Inflammatory macrophage (primary cell): ENCODE measurements around the gene TSPAN17.
A peak's percentile ranks its signal among the peaks of the same experiment; 100 is the strongest.

Source experiments
- DNase-seq, 2 donors: peaks; one replicate each; pipeline ENCODE4 v3.0.0-alpha.2; 2020 to 2022

Gene TSPAN17

GRCh38 chr5:176624142-176624541 lies 23.1 kb upstream of the TSPAN17 start:
- no peak for DNase-seq

- DNase-seq, result no peak
Observed at GRCh38 chr5:176624938-176625337, 22.3 kb upstream of the TSPAN17 start.

GRCh38 chr5:176625512-176625911 lies 21.8 kb upstream of the TSPAN17 start:
- DNase-seq, result no peak

- no peak for DNase-seq
Observed at GRCh38 chr5:176625966-176626875, 21.1 kb upstream of the TSPAN17 start.

GRCh38 chr5:176626876-176627236 lies 20.4 kb upstream of the TSPAN17 start:
- DNase-seq, result no peak

GRCh38 chr5:176627582-176627981 lies 19.7 kb upstream of the TSPAN17 start:
- DNase-seq, result no peak

GRCh38 chr5:176628406-176629228 lies 18.7 kb upstream of the TSPAN17 start:
- DNase-seq, result no peak

- DNase-seq, result no peak
Observed at GRCh38 chr5:176629317-176629852, 17.9 kb upstream of the TSPAN17 start.

- DNase-seq, result peak in 1 of 2 donors; percentile 10
Observed at GRCh38 chr5:176629853-176630680, 17.2 kb upstream of the TSPAN17 start, which contains the start of the genes EIF4E1B and SNCB. EIF4E1B (plus strand) TSS chr5:176630675; CDS start chr5:176642788, 12,113 bp downstream. SNCB (minus strand) TSS chr5:176630534; CDS start chr5:176629654, 880 bp downstream.

- no peak for DNase-seq
Observed at GRCh38 chr5:176630681-176631222, 16.5 kb upstream of the TSPAN17 start.

GRCh38 chr5:176631383-176632200 lies 15.7 kb upstream of the TSPAN17 start:
- no peak for DNase-seq

- no peak for DNase-seq
Observed at GRCh38 chr5:176632745-176633144, 14.5 kb upstream of the TSPAN17 start.

- DNase-seq, result no peak
Observed at GRCh38 chr5:176633598-176633997, 13.7 kb upstream of the TSPAN17 start.

GRCh38 chr5:176636426-176636825 lies 10.9 kb upstream of the TSPAN17 start:
- DNase-seq, result no peak

GRCh38 chr5:176637556-176637955 lies 9.7 kb upstream of the TSPAN17 start:
- no peak for DNase-seq

GRCh38 chr5:176638437-176638836 lies 8.8 kb upstream of the TSPAN17 start:
- no peak for DNase-seq

- no peak for DNase-seq
Observed at GRCh38 chr5:176639208-176639607, 8.1 kb upstream of the TSPAN17 start.

- no peak for DNase-seq
Observed at GRCh38 chr5:176639981-176640380, 7.3 kb upstream of the TSPAN17 start.

GRCh38 chr5:176640616-176641015 lies 6.7 kb upstream of the TSPAN17 start:
- DNase-seq, result no peak

- DNase-seq, result no peak
Observed at GRCh38 chr5:176642675-176643490, 4.4 kb upstream of the TSPAN17 start.
